ENCODE measurements around the gene SLC26A1.
A peak's percentile ranks its signal among the peaks of the same experiment; 100 is the strongest.
"Not testable (repeated sequence)": the region's sequence is repeated elsewhere in the genome, so short reads cannot be mapped to it uniquely, and the experiment has no call there.

The SLC26A1 gene

GRCh38 chr4:1000686-1001260, 7.6 kb upstream of the SLC26A1 start:
- no peak for TF ChIP-seq Cebpa-rat (IDR thresholded peaks at IDR 0.05)
- Histone ChIP-seq H3K9me3 (replicated peaks in 1 of 11) (peaks cover 0 to 11% (median 0%) of the 10 kb centered on the region in 11 experiments; a peak in 5 of 22 replicates), H3K4me1 (peaks cover 12 to 47% (median 27%) of the 10 kb centered on the region in 10 experiments; a peak in 18 of 20 replicates), H3K36me3 (no peaks in the 10 kb centered on the region), H3K27me3 (peaks cover 97 to 100% (median 100%) of the 10 kb centered on the region in 11 experiments), H3K27ac (no peak overlapping the region), H4K20me1 (peaks cover 17 to 88% (median 56%) of the 10 kb centered on the region in 11 experiments; a peak in 21 of 22 replicates), H3K9ac (no peak overlapping the region), H3K4me3 (no peak overlapping the region), H3K4me2 (peak overlapping the region in 3 of 11 experiments; percentile 55 to 70 (median 59); a peak in 5 of 22 replicates)

GRCh38 chr4:999882-1000425, 6.8 kb upstream of the SLC26A1 start:
- H3K27ac ChIP-seq: no peak overlapping the region
- peak overlapping the region in 8 of 11 experiments; percentile 36 to 72 (median 56); a peak in 16 of 22 replicates for H3K4me2 ChIP-seq
- H3K27me3 ChIP-seq: peaks cover 97 to 100% (median 99%) of the 10 kb centered on the region in 11 experiments
- H3K4me1 ChIP-seq: peaks cover 12 to 42% (median 26%) of the 10 kb centered on the region in 10 experiments; a peak in 18 of 20 replicates
- no peak overlapping the region; a peak in 2 of 20 replicates for H3K4me3 ChIP-seq
- H3K9me3 ChIP-seq (replicated peaks in 1 of 11): peaks cover 0 to 11% (median 0%) of the 10 kb centered on the region in 11 experiments; a peak in 5 of 22 replicates
- no peak for TF ChIP-seq Cebpa-rat (IDR thresholded peaks at IDR 0.05)
- H4K20me1 ChIP-seq: peaks cover 19 to 92% (median 63%) of the 10 kb centered on the region in 11 experiments; a peak in 21 of 22 replicates
- H3K9ac ChIP-seq: no peak overlapping the region
- no peaks in the 10 kb centered on the region for H3K36me3 ChIP-seq

- peak overlapping the region in 9 of 11 experiments; percentile 26 to 72 (median 55); a peak in 15 of 22 replicates for H3K4me2 ChIP-seq
- peaks cover 0 to 11% (median 0%) of the 10 kb centered on the region in 11 experiments; a peak in 5 of 22 replicates for H3K9me3 ChIP-seq (replicated peaks in 1 of 11)
- not testable (repeated sequence) for H3K9ac ChIP-seq, H3K36me3 ChIP-seq, H3K4me3 ChIP-seq, H3K27ac ChIP-seq
- peaks cover 12 to 37% (median 24%) of the 10 kb centered on the region in 10 experiments; a peak in 18 of 20 replicates for H3K4me1 ChIP-seq
- H4K20me1 ChIP-seq: peaks cover 19 to 92% (median 65%) of the 10 kb centered on the region in 11 experiments; a peak in 21 of 22 replicates
- peaks cover 91 to 99% (median 93%) of the 10 kb centered on the region in 11 experiments for H3K27me3 ChIP-seq
These were observed 6.1 kb upstream of the SLC26A1 start for GRCh38 chr4:999240-999863.

GRCh38 chr4:998096-998691, 5.0 kb upstream of the SLC26A1 start:
- Histone ChIP-seq H3K4me2 (peak overlapping the region in 5 of 11 experiments; percentile 63 to 92 (median 75); a peak in 7 of 22 replicates), H3K27ac (no peak overlapping the region), H3K4me3 (peak overlapping the region in 3 of 10 experiments; percentile 28 to 49 (median 47); a peak in 2 of 20 replicates)

GRCh38 chr4:997375-998071, 4.3 kb upstream of the SLC26A1 start:
- H4K20me1 ChIP-seq: peaks cover 19 to 96% (median 77%) of the 10 kb centered on the region in 11 experiments; a peak in 21 of 22 replicates
- peak overlapping the region; percentile 55 to 94 (median 76) for H3K4me2 ChIP-seq
- H3K4me3 ChIP-seq: peak overlapping the region; percentile 28 to 59 (median 44); a peak in 13 of 20 replicates

More at GRCh38 chr4:998096-998691, 5.0 kb upstream of the SLC26A1 start:
- Histone ChIP-seq H3K36me3 (no peaks in the 10 kb centered on the region), H3K9me3 (replicated peaks in 1 of 11) (peaks cover 0 to 11% (median 0%) of the 10 kb centered on the region in 11 experiments; a peak in 5 of 22 replicates), H3K4me1 (peaks cover 12 to 37% (median 24%) of the 10 kb centered on the region in 10 experiments; a peak in 18 of 20 replicates), H3K9ac (no peak overlapping the region), H4K20me1 (peaks cover 19 to 91% (median 75%) of the 10 kb centered on the region in 11 experiments; a peak in 21 of 22 replicates), H3K27me3 (peaks cover 80 to 87% (median 81%) of the 10 kb centered on the region in 11 experiments)
- no peak for TF ChIP-seq Cebpa-rat (IDR thresholded peaks at IDR 0.05)

GRCh38 chr4:996997-997374, 3.8 kb upstream of the SLC26A1 start:
- Histone ChIP-seq H3K36me3 (peaks cover 0 to 2% (median 0%) of the 10 kb centered on the region in 11 experiments; a peak in 3 of 22 replicates), H3K27me3 (peaks cover 69 to 75% (median 70%) of the 10 kb centered on the region in 11 experiments), H3K9me3 (replicated peaks in 1 of 11) (peaks cover 0 to 6% (median 0%) of the 10 kb centered on the region in 11 experiments; a peak in 4 of 22 replicates), H3K4me3 (peak overlapping the region in 2 of 10 experiments; percentile 37 to 47; a peak in 3 of 20 replicates), H3K4me2 (peak overlapping the region in 4 of 11 experiments; percentile 14 to 94 (median 86); a peak in 6 of 22 replicates), H3K9ac (no peak overlapping the region), H3K27ac (no peak overlapping the region), H3K4me1 (peaks cover 12 to 38% (median 26%) of the 10 kb centered on the region in 10 experiments; a peak in 18 of 20 replicates), H4K20me1 (peaks cover 19 to 96% (median 77%) of the 10 kb centered on the region in 11 experiments; a peak in 21 of 22 replicates)
- no peak for TF ChIP-seq Cebpa-rat (IDR thresholded peaks at IDR 0.05)

More at GRCh38 chr4:997375-998071, 4.3 kb upstream of the SLC26A1 start:
- Histone ChIP-seq H3K27ac (no peak overlapping the region), H3K4me1 (peaks cover 12 to 39% (median 25%) of the 10 kb centered on the region in 10 experiments; a peak in 18 of 20 replicates), H3K36me3 (no peaks in the 10 kb centered on the region), H3K9me3 (replicated peaks in 1 of 11) (peaks cover 0 to 11% (median 0%) of the 10 kb centered on the region in 11 experiments; a peak in 5 of 22 replicates), H3K27me3 (peaks cover 74 to 81% (median 75%) of the 10 kb centered on the region in 11 experiments), H3K9ac (peak overlapping the region in 8 of 11 experiments; percentile 10 to 66 (median 42); a peak in 7 of 22 replicates)
- no peak for TF ChIP-seq Cebpa-rat (IDR thresholded peaks at IDR 0.05)

GRCh38 chr4:996030-996996, 3.1 kb upstream of the SLC26A1 start:
- no peak overlapping the region for H3K27ac ChIP-seq
- peaks cover 12 to 37% (median 26%) of the 10 kb centered on the region in 10 experiments; a peak in 18 of 20 replicates for H3K4me1 ChIP-seq
- peaks cover 0 to 8% (median 4%) of the 10 kb centered on the region in 11 experiments; a peak in 11 of 22 replicates for H3K36me3 ChIP-seq
- peaks cover 62 to 69% (median 63%) of the 10 kb centered on the region in 11 experiments for H3K27me3 ChIP-seq
- peaks cover 19 to 96% (median 78%) of the 10 kb centered on the region in 11 experiments; a peak in 21 of 22 replicates for H4K20me1 ChIP-seq
- H3K4me3 ChIP-seq: no peak overlapping the region
- no peaks in the 10 kb centered on the region for H3K9me3 ChIP-seq (replicated peaks in 1 of 11)
- H3K4me2 ChIP-seq: peak overlapping the region in 4 of 11 experiments; percentile 14 to 94 (median 86); a peak in 2 of 22 replicates
- no peak for TF ChIP-seq Cebpa-rat (IDR thresholded peaks at IDR 0.05)
- no peak overlapping the region for H3K9ac ChIP-seq

All from BLaER1 treated with 17β-estradiol and CSF1 and Interleukin-3, amounts not matched to agents 10 nM and 100 nM (cell line).